Stimulated activated CD8-positive, alpha-beta memory T cell treated with anti-CD3 and anti-CD28 coated beads, Interleukin-4, amount 100 ng/mL, for 24 hours (primary cell): Measurements from ENCODE around the gene INO80.

ENCODE experiments used
- DNase-seq: peaks from one replicate; pipeline ENCODE4 v3.0.0-alpha.2; 2020; ENCODE audit warnings: low read depth

Gene INO80

GRCh38 chr15:40929660-40930429, 186.2 kb downstream of the INO80 start:
- DNase-seq = no peak
